Astrocyte (in vitro differentiated cells and primary cell): Measurements from ENCODE around the gene SOX13.

ENCODE experiments used
- CTCF ChIP-seq: IDR thresholded peaks from 2 replicates; pipeline ENCODE4 v1.5.1; 2011; ENCODE audit warnings: low read depth, mild to moderate bottlenecking, inconsistent platforms, low read length, moderate library complexity; ENCODE audit not compliant: insufficient read depth
- EZH2 ChIP-seq: IDR thresholded peaks from 2 replicates; pipeline ENCODE4 v1.6.1; 2012; ENCODE audit warnings: mild to moderate bottlenecking, low read length, inconsistent platforms; ENCODE audit not compliant: insufficient read depth

- no peak for TF ChIP-seq CTCF
- TF ChIP-seq EZH2 = no peak
Measured at GRCh38 chr1:204081791-204082513, 9.0 kb downstream of the SOX13 start.
